ENCODE measurements around the gene LPXN. TPM values are rescaled to one million over a fixed set of nuclear protein-coding genes. Genes with fewer than 3 reads are reported as not detected.

LPXN gene
- polyA plus RNA-seq, 2 of the 4 experiments (the other 2 are of a cell fraction): 2.5 to 6.6 TPM

DNA sequence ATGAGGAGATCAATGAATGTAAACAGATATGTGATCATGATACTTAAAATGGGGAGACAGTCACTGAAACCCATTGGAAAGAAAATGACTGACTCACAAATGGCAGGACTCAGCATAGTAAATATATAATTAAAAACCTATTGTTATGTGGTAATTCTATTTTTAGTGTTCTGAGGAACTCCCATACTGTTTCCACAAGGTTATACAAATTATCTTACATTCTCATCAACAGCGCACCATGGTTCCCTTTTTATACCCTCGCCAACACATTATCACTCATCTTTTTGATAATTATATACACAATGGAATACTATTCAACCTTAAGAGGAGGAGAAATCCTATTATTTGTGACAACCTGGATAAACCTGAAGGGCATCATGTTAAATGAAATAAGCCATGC lies 84.8 kb downstream of the LPXN start:
- no peak for ATAC-seq
- TF ChIP-seq FOXS1 (CRISPR knock-in tag; IDR thresholded peaks at IDR 0.05) (no peak), EP300 (IDR thresholded peaks at IDR 0.05) (no peak), MYC (IDR thresholded peaks at IDR 0.05; ENCODE audit: borderline replicate concordance, low read length) (no peak), HOXB5 (CRISPR knock-in tag; IDR thresholded peaks at IDR 0.05) (no peak), TFCP2L1 (CRISPR knock-in tag; IDR thresholded peaks at IDR 0.05) (no peak), POLR2AphosphoS2 (conservative IDR thresholded peaks at IDR 0.05; ENCODE audit: low read length) (no peak), RARB (CRISPR knock-in tag; IDR thresholded peaks at IDR 0.05) (no peak)
- TF ChIP-seq, protein P1, sequence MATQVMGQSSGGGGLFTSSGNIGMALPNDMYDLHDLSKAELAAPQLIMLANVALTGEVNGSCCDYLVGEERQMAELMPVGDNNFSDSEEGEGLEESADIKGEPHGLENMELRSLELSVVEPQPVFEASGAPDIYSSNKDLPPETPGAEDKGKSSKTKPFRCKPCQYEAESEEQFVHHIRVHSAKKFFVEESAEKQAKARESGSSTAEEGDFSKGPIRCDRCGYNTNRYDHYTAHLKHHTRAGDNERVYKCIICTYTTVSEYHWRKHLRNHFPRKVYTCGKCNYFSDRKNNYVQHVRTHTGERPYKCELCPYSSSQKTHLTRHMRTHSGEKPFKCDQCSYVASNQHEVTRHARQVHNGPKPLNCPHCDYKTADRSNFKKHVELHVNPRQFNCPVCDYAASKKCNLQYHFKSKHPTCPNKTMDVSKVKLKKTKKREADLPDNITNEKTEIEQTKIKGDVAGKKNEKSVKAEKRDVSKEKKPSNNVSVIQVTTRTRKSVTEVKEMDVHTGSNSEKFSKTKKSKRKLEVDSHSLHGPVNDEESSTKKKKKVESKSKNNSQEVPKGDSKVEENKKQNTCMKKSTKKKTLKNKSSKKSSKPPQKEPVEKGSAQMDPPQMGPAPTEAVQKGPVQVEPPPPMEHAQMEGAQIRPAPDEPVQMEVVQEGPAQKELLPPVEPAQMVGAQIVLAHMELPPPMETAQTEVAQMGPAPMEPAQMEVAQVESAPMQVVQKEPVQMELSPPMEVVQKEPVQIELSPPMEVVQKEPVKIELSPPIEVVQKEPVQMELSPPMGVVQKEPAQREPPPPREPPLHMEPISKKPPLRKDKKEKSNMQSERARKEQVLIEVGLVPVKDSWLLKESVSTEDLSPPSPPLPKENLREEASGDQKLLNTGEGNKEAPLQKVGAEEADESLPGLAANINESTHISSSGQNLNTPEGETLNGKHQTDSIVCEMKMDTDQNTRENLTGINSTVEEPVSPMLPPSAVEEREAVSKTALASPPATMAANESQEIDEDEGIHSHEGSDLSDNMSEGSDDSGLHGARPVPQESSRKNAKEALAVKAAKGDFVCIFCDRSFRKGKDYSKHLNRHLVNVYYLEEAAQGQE (IDR thresholded peaks at IDR 0.05): no peak
- DNase-seq (ENCODE audit: low read depth in 1 of 2, low spot score in 1 of 2): no peak
- 1% methylated on average over 2 of the region's 2 CpGs for WGBS (ENCODE audit: missing lambda C conversion rate)
- H3K4me1 ChIP-seq: no peaks in the 10 kb centered on the region
- FAIRE-seq: no peak
- CTCF ChIA-PET: interaction anchor here (1.4 kb wide), 1 partner anchor 9 kb away, joined by 3 read pairs; no protein-coding TSS in a partner anchor
- POLR2A ChIA-PET: no interaction called here
- H3K4me2 ChIP-seq: no peak overlapping the region
- H3K9me3 ChIP-seq: no peaks in the 10 kb centered on the region
- H3K4me3 ChIP-seq: no peak overlapping the region
- H3K27ac ChIP-seq: no peak overlapping the region

DNA sequence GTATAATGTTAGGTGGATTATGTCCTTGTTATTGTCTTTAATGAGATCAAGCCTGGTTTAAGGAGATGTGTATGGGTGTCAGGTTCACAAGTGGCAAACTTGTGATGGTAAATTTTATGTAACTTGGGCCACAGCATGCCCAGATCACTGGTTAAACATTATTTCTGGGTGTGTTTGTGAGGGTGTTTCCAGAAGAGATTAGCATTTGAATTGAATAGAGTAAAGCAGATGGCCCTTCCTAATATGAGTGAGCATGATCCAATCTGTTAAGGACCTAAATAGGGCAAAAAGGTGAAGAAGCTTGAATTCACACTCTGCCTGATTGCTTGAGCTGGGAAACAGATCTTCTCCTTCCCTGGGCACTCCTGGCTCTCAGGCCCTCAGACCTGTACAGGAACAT lies 88.5 kb downstream of the LPXN start:
- ChIA-PET CTCF (no interaction called here), POLR2A (no interaction called here)
- no peak for TF ChIP-seq GATA3 (IDR thresholded peaks at IDR 0.05; ENCODE audit: borderline replicate concordance)
- no peak for TF ChIP-seq SREBF2 (IDR thresholded peaks at IDR 0.05)
- TF ChIP-seq KDM1A (IDR thresholded peaks at IDR 0.05; ENCODE audit: low read depth): no peak
- TF ChIP-seq, protein P2, sequence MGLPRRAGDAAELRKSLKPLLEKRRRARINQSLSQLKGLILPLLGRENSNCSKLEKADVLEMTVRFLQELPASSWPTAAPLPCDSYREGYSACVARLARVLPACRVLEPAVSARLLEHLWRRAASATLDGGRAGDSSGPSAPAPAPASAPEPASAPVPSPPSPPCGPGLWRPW (IDR thresholded peaks at IDR 0.05): no peak
- TF ChIP-seq, protein P3, sequence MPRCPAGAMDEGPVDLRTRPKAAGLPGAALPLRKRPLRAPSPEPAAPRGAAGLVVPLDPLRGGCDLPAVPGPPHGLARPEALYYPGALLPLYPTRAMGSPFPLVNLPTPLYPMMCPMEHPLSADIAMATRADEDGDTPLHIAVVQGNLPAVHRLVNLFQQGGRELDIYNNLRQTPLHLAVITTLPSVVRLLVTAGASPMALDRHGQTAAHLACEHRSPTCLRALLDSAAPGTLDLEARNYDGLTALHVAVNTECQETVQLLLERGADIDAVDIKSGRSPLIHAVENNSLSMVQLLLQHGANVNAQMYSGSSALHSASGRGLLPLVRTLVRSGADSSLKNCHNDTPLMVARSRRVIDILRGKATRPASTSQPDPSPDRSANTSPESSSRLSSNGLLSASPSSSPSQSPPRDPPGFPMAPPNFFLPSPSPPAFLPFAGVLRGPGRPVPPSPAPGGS (IDR thresholded peaks at IDR 0.05): no peak
- TF ChIP-seq, protein P4, sequence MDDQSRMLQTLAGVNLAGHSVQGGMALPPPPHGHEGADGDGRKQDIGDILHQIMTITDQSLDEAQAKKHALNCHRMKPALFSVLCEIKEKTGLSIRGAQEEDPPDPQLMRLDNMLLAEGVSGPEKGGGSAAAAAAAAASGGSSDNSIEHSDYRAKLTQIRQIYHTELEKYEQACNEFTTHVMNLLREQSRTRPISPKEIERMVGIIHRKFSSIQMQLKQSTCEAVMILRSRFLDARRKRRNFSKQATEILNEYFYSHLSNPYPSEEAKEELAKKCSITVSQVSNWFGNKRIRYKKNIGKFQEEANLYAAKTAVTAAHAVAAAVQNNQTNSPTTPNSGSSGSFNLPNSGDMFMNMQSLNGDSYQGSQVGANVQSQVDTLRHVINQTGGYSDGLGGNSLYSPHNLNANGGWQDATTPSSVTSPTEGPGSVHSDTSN (IDR thresholded peaks at IDR 0.05): no peak
- TF ChIP-seq CEBPB (IDR thresholded peaks at IDR 0.05): no peak
- TF ChIP-seq, protein P5, sequence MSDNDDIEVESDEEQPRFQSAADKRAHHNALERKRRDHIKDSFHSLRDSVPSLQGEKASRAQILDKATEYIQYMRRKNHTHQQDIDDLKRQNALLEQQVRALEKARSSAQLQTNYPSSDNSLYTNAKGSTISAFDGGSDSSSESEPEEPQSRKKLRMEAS (IDR thresholded peaks at IDR 0.05): no peak
- no peak overlapping the region for H3K4me2 ChIP-seq
- DNase-seq (ENCODE audit: low read depth in 1 of 2, low spot score in 1 of 2) (no peak), FAIRE-seq (no peak), ATAC-seq (no peak)
- no peak overlapping the region for H3K27ac ChIP-seq
- H3K9me3 ChIP-seq: no peaks in the 10 kb centered on the region
- H3K4me3 ChIP-seq: no peak overlapping the region
- no peaks in the 10 kb centered on the region for H3K4me1 ChIP-seq

DNA sequence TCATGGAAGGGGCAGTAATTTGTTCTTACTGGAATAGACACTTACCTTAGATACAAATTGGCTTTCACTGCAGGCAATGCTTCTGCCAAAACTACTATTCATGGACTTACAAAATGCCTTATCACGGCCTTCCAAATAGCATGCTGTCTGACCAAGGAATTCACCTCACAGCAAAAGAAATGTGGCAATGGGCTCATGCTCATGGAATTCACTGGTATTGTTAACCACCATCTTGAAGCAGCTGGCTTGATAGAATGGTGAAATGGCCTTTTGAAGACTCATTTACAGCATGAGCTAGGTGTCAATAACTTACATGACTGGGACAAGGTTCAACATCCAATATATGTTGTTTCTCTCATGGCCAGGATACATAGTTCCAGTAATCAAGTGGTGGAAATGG lies 89.7 kb downstream of the LPXN start:
- H3K4me1 ChIP-seq: no peaks in the 10 kb centered on the region
- CTCF ChIA-PET: no interaction called here
- H3K9me3 ChIP-seq: no peaks in the 10 kb centered on the region
- WGBS (ENCODE audit: missing lambda C conversion rate): 0% methylated on average over 1 of the region's 1 CpG
- H3K4me3 ChIP-seq: no peak overlapping the region
- POLR2A ChIA-PET: no interaction called here
- DNase-seq (ENCODE audit: low read depth in 1 of 2, low spot score in 1 of 2) (no peak), FAIRE-seq (no peak), ATAC-seq (no peak)
- no peak overlapping the region for H3K27ac ChIP-seq
- no peak for TF ChIP-seq POLR2A (IDR thresholded peaks at IDR 0.05; ENCODE audit: low read length)
- TF ChIP-seq, protein P6, sequence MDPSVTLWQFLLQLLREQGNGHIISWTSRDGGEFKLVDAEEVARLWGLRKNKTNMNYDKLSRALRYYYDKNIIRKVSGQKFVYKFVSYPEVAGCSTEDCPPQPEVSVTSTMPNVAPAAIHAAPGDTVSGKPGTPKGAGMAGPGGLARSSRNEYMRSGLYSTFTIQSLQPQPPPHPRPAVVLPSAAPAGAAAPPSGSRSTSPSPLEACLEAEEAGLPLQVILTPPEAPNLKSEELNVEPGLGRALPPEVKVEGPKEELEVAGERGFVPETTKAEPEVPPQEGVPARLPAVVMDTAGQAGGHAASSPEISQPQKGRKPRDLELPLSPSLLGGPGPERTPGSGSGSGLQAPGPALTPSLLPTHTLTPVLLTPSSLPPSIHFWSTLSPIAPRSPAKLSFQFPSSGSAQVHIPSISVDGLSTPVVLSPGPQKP (IDR thresholded peaks at IDR 0.05; ENCODE audit: low read depth, low read length): no peak
- no peak for TF ChIP-seq HEYL (CRISPR knock-in tag; IDR thresholded peaks at IDR 0.05)
- no peak for TF ChIP-seq HOXA7 (CRISPR knock-in tag; IDR thresholded peaks at IDR 0.05)
- no peak for TF ChIP-seq TP53 (CRISPR knock-in tag; IDR thresholded peaks at IDR 0.05)
- TF ChIP-seq CHD4 (IDR thresholded peaks at IDR 0.05; ENCODE audit: borderline replicate concordance): no peak
- no peak for TF ChIP-seq POLR2AphosphoS2 (conservative IDR thresholded peaks at IDR 0.05; ENCODE audit: low read length)
- no peak for TF ChIP-seq TFCP2L1 (CRISPR knock-in tag; IDR thresholded peaks at IDR 0.05)
- TF ChIP-seq KDM5A (IDR thresholded peaks at IDR 0.05): no peak
- TF ChIP-seq NFE2L2 (conservative IDR thresholded peaks at IDR 0.05; ENCODE audit: low read length): no peak
- no peak for TF ChIP-seq RFX5 (IDR thresholded peaks at IDR 0.05)
- H3K4me2 ChIP-seq: no peak overlapping the region

Data from A549 (cell line).